ENCODE results near the gene SYPL2.

- TF ChIP-seq POLR2A (IDR thresholded peaks at IDR 0.05; ENCODE audit: low read length): no peak
- TF ChIP-seq GATA1 (IDR thresholded peaks at IDR 0.05; ENCODE audit: low read depth, low read length): no peak
Measured at GRCh38 chr1:109527846-109528695, 61.7 kb downstream of the SYPL2 start.
